SKM-1 (cell line): ENCODE measurements around the gene FAM184A.
"Not testable (repeated sequence)": the region's sequence is repeated elsewhere in the genome, so short reads cannot be mapped to it uniquely, and the experiment has no call there.

ENCODE experiments used
- DNase-seq: peaks from one replicate; lab custom pipeline; 2025; ENCODE audit not compliant: unreplicated experiment; lab: John Stamatoyannopoulos, UW

FAM184A gene, protein sequence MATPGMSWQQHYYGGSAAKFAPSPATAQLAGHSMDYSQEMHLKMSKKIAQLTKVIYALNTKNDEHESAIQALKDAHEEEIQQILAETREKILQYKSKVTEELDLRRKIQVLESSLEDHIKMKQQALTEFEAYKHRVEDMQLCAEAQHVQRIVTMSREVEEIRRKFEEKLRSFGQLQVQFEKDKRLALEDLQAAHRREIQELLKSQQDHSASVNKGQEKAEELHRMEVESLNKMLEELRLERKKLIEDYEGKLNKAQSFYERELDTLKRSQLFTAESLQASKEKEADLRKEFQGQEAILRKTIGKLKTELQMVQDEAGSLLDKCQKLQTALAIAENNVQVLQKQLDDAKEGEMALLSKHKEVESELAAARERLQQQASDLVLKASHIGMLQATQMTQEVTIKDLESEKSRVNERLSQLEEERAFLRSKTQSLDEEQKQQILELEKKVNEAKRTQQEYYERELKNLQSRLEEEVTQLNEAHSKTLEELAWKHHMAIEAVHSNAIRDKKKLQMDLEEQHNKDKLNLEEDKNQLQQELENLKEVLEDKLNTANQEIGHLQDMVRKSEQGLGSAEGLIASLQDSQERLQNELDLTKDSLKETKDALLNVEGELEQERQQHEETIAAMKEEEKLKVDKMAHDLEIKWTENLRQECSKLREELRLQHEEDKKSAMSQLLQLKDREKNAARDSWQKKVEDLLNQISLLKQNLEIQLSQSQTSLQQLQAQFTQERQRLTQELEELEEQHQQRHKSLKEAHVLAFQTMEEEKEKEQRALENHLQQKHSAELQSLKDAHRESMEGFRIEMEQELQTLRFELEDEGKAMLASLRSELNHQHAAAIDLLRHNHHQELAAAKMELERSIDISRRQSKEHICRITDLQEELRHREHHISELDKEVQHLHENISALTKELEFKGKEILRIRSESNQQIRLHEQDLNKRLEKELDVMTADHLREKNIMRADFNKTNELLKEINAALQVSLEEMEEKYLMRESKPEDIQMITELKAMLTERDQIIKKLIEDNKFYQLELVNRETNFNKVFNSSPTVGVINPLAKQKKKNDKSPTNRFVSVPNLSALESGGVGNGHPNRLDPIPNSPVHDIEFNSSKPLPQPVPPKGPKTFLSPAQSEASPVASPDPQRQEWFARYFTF

DNA sequence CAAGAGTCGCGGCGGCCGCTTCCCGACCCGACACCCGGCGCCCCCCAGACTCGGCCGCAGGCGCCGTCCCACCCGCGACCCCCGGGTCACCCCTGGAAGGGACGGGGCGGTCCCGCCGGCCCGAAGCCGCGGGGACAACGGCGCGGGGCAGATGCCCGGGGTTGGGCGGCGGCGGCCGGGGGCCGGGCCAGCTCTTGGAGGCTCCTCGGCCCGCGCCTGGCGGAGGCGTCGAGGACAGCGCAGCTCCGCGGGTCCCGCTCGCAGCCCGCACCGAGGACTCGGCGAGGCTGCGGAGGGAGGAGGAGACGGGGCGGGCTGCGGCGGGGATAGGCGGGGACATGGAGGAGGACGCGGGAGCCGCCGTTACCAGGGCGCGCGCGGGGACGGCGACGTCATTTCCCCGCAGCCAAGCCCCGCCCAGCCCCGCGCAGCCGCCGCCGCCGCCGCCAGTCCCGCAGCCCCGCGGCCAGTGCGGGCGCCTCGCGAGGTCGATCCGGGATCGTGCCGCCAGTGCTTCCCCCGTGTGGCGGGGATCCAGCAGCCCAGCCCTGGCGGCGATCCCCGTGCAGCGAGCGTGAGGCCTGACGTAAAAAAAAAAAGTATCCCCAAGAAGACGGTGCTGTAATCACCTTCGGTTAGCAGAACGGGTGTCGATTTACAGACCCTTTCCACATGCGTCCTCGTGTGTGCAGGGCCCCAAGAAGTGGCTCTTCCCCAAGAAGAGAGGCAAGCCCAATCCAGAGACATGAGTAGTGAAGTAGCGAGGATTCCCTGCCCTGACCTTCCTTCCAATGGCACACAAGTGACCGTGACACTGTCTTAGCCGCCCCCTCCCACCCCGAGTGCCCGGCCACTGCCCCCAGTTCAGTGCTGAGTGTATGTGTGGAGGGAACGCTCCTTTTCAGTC, at the start of gene FAM184A:
TSS of gene FAM184A (minus strand) at position 289 of the 907 bp plus-strand sequence. CDS start 365 bp downstream, outside the sequence.
- peak; percentile 39 for DNase-seq

DNA sequence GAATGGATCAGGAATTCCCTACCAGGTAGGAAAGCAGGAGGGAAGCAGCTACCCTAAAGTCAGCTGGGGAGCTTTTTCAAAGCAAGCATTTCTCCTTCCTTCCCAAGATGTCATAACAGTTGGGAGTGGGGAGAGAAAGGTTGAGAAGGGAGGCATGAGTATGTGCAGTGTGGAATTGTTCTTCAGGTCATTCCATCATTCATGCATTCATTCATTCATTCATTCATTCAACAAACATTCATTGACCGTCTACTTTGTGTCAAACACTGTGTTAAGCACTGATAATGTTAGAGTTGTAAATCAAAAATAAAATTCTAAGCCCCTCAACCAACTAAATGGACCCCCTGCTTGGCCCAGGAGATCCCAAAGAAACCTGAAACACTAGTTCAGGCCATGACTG, 49.2 kb upstream of the FAM184A start:
- no peak for DNase-seq

DNA sequence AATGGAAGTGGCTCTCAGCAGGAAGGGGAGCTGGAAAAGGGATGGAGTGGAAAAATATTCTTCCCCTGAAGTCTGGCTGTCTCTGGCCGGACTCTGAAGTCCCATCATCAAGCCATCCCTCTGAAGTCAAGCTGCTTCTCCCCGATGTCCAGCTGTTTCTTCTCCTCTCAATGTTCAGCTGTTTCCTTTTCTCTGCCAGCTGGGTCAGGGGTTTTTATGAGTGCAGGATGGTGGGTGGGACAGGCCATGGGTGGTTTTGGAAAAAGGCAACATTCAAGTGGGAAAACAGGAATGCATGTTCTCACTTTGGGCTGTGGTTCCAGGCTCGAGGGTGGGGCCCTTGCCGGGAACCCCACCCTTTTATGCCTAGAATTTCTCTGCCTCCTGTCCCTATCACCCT, 48.4 kb upstream of the FAM184A start:
- no peak for DNase-seq

DNA sequence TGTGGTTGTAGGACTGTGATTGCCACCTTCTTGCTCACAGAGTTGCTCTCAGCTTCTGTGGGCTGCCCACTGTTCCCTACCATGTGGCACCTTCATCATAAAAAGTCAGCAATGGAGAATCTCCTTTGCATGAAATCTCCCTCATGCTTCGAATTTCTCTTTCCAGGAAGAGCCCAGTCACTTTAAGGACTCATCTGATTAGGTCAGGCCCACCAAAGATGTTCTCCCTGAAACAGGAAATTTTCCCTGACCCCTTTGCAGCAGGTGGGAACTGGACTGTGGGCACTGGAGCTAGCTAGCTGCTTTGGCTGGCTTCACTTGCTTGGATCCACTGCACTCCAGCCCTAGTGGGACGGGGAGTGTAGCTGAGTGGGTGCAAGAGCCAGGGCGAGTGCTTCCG, 47.7 kb upstream of the FAM184A start:
- DNase-seq, result no peak

DNA sequence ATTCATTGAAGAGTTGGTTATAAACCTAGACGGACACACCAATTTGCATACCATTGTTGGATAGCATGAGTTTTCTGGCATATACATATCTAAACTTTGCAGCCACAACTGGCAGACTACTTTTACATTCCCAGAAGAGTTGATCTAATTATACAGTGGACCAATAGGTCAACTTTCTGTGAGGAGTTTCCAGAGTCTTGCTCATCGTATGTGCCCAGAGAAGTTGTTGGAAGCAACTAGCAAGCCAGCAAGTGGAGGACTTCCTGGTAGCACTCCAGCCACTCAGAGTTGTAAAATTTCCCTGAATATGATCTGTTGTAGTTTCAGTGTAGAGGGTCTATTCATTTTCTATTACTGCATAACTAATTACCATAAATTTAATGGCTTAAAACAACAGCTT, 47.1 kb upstream of the FAM184A start:
- no peak for DNase-seq

DNA sequence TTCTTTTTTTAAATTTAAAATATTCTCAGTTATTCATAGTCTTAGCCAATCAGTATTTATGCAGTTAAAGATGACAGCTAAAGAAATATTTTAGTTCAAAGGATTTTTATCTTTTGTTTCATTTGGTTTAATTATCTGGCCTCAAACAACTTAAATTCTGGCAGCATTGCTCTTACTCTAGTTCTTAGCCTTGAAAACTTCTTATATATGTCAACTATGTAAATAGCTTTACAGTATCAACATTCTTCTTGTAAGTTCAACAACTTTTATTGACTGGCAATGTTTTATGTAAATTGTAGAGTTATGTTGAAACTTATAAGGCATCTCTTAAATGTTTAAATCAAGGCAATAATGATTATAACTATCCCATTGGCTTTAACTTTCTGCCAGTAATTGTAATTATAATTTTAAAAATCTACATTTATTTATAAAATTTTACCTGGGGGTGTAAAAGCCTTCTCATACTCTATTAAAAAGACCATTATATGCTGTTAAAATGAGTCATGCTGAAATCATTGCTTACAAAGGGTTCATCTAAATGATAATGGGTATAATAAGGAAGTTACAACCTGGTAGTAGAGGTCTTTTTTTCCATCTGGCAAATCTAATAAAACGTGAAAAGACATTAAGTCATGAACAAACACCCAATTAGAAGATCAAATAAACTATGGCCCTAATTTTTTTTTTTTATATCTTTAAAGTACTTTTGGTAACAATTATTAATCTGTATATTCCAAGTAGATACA, 45.8 kb upstream of the FAM184A start:
- no peak for DNase-seq

DNA sequence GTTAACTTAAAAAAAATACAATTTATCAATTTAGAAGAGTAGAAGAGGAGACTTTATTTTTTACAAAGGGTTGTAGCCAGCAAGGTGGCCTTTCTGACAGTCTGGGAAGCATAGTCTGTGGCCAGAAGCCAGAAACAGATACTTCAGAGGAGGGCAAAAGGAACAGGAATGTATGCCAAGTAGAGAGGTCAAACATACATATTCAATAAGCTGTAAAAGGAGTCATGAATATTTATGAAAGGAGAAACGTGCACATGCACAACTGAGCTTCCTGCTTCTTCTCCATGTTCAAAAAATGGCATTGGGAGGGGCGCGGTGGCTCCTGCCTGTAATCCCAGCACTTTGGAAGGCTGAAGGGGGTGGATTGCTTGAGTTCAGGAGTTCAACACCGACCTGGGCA, 43.9 kb upstream of the FAM184A start:
- DNase-seq, result no peak

DNA sequence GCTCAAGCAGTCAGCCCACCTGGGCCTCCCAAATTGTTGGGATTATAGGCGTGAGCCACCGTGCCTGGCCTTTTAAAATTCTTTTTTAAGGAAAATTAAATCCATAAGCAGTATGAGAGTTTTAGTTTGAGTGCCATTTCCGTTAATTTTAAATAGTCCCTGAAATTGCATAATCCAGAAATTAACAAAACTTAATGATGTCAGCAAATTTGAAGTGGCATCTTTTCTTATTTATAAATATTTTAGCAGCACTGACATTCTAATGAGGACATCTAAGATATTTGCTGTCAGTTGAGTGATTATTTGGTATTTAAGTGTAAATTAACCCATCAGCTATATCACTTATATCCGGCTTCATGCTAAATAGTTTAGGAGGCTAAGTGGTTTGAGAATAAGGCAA, 42.9 kb upstream of the FAM184A start:
- no peak for DNase-seq

DNA sequence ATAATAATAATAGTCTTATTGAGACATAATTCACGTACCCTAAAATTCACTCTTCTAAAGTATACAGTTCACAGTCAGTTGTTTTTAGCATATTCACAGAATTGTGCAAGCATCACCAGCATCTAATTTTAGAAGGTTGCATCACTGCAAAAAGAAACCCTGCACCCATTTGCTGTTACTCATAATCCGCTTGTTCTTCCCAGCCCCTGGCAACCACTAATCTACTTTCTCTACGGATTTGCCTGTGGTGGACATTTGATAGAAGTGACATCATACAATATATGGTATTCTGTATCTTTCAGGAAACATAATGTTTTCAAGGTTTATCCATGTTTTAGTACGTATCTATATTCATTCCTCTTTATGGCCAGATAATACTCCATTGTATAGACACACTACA, 41.5 kb upstream of the FAM184A start:
- peak; percentile 36 for DNase-seq

DNA sequence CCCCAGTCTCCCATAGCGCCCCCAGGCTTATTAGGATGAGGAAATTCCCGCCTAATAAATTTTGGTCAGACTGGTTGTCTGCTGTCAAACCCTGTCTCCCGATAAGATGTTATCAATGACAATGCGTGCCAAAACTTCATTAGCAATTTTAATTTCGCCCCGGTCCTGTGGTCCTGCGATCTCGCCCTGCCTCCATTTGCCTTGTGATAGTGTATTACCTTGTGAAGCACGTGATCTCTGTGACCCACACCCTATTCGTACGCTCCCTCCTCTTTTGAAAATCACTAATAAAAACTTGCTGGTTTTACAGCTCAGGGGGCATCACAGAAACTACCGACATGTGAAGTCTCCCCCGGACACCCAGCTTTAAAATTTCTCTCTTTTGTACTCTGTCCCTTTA, 40.6 kb upstream of the FAM184A start:
- not testable (repeated sequence) for DNase-seq

DNA sequence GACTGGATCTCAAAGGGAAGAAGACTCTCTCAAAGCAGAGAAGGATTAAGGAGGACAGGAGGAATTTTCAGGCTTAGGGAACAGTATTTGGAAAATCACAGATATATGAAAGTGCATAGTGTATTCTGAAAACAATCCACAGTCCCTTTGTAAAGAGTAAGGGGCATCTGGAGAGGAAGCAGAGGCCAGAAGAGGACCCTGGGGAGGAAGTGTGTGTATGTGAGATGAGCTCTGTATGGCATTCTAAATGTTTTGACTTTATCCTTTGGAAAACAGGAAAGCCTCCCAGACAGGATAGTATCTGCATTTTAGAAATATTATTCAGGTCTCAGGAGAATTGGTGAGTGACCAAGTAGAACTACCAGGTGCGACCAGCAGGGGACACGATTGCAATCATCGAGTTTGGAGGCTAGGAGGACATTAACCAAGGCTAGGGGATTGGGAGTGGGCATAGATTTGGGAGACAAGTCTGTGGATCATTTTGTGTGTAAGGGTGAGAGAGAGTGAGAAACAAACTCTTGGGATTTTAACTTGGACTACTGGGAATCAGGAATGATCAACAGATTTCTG, 38.3 kb upstream of the FAM184A start:
- no peak for DNase-seq

DNA sequence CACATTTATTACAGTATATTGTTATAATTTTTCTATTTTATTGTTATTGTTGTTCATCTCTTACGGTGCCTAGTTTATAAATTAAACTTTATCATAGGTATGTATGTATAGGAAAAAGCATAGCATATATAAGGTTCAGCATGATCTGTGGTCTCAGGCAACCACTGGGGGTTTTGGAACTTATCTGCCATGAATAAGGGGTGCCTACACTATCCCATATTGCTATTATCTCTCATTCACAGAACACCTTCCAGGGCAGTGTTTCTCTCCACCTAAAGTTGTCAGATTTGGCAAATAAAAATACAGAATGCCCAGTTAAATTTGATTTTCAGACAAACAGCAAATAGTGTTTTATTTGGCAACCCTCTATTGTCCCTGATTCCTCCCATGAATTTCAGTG, 35.5 kb upstream of the FAM184A start:
- DNase-seq, result no peak

DNA sequence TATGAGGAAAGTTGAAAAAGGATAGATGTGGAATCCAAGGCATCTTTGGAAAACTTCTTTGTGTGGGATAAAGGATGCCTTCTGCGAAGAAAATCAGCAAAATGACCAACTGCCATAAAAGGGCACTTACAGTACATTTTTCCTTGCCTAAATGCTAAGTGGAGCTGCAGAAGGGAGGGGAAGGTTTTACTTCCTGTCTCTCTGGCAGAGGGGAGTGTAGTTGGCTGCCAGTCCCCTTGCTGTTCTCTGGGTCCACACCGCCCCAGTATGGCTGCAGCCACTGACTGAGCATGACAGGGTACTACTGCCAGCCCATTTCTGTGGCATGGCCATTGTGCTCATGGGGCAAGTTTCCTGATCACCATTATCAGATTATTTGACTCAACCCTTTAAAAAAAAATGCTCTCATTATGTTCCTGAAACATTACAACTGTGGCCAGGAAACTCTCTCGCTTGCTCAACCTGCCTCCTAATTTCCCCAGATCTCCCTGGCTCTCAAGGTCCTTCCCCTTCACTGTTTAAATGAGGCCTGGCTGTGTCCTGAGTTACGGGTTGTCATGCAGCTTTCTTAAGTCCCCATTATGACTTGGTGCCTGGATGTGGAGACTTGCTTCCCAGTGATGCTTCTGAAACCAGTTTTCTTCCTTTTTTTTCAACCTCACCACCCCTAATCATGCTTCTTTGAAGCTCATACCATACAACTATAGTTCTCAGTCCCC, 34.5 kb upstream of the FAM184A start:
- DNase-seq, result peak; percentile 60

DNA sequence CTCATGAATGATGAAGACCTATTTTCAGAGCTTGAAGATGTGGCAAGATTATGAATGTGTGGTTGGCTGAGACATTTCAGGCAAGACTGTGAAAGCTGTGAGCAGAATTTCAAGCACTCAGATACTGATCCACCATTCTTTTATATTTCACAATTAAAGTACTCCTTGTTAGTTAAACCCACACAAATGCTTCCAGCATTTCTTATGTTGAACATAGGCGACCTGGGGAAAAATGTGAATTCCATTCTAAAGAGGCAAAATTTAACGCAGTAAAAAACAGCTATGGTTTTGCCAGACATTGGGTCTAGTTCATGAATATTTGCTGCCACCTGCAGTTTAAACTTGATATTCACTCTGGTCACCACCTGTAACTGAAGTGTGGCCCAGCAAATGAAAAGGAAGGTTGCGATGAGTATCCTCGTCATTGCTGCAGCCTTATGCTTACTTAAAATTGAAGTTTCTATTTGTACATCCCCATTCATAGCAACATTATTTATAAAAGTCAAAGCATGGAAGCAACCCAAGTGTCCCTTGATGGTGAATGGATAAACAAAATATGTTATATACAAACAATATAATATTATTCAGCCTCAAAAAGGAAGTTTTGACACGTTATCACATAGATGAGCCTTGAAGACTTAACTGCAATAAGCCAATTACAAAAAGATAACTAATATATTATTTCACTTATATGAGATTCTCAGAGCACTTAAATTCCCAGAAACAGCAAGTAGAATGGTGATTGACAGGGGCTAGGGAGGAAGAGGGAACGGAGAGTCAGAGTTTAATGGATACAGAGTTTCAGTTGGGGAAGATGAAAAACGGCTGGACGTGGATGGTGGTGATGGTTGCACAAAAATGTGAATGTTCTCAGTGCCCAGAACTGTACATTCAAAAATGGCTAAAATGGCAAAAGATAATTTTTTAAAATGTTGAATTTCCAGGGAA, 32.4 kb upstream of the FAM184A start:
- DNase-seq, result peak; percentile 37

DNA sequence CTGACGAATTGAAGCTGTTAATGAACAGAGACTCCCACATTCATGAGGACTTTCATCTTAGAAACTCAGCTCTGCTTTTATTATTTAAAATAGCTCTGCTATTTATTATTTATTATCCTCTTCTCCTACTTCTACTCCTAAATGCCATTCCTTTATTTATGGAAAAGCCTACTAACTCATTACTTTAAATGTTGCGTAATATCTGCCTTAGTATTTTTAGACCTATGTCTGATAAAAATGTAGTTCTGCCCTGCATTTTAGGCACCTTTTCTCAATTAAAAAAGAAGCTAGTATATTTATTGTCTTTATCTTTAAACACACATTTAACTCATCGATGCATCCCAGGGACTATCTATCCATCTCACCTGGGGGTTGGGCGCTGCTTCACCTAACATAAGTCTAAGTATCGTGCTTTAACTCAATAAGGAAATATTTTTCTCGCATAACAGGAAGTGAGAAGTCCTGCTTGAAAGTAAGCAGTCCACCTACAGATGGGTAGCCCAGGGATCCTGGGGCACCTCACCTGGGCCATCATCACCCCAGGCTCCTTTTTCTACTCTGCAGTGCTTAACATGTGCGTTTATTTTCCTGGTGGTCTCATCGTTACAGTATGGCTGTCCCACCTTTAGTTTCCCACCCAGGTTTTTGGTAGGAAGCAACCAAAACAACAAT, 31.3 kb upstream of the FAM184A start:
- no peak for DNase-seq

DNA sequence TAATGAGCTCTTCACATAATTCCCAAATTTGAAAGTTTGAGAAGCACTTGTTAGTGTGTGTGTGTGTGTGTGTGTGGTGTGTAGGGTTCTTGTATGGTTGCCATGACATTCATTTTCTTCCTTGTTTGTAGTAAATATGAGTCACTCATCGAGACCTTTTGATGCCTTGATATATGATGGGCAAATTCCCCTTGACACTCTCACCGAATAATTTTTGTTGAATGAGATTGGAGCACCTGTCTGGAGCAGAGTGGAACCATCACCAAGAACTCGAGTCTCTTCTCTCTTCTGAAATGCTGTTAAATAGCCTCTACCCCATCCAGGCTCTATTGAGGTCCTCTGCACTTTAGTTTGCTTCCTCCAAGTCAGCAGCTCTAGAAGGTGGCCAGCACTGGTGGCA, 29.6 kb upstream of the FAM184A start:
- no peak for DNase-seq

DNA sequence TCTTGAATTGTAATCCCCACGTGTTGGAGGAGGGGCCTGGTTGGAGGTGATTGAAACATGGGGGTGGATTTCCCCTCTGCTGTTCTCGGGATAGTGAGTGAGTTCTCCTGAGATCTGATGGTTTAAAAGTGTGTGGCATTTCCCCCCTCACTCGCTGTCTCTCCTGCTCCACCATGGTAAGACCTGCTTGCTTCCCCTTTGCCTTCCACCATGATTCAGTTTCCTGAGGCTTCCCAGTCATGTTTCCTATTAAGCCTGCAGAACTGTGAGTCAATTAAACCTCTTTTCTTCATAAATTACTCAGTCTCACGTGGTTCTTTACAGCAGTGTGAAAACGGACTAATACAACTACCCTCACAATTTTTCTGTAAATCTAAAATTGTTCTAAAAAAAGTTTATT, 26.8 kb upstream of the FAM184A start:
- no peak for DNase-seq
